ENCODE measurements around the gene ZNF609.

GRCh38 chr15:64437982-64438381, 22.4 kb upstream of the ZNF609 start:
- TF ChIP-seq CTCF (IDR thresholded peaks at IDR 0.05), result no peak
- no peak for TF ChIP-seq POLR2A (IDR thresholded peaks at IDR 0.05)

Data from lower leg skin (tissue), 3 donors.